ENCODE data around the gene MAP1LC3B.

DNA sequence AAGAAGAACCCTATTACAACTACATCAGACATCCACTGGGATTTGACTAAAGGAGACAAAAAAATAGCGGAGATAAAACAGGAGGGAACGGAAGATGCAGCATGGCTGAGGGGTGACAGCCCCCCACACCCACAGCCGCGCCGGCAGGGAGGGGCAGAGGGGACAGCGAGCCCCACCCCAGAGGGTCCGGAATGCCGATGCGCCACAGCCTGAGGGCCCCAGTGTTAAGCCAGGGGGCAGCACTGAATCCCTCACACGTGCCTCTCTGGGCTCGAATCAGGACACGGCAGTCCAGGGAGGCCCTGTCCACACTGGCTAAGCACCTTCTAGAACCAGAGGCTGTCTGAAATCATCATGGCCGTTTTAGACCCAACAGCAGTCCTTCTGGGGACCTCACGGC lies 18.8 kb downstream of the MAP1LC3B start:
- TF ChIP-seq EZH2 (IDR thresholded peaks at IDR 0.05; ENCODE audit: borderline replicate concordance), result no peak
- TF ChIP-seq, protein P1, sequence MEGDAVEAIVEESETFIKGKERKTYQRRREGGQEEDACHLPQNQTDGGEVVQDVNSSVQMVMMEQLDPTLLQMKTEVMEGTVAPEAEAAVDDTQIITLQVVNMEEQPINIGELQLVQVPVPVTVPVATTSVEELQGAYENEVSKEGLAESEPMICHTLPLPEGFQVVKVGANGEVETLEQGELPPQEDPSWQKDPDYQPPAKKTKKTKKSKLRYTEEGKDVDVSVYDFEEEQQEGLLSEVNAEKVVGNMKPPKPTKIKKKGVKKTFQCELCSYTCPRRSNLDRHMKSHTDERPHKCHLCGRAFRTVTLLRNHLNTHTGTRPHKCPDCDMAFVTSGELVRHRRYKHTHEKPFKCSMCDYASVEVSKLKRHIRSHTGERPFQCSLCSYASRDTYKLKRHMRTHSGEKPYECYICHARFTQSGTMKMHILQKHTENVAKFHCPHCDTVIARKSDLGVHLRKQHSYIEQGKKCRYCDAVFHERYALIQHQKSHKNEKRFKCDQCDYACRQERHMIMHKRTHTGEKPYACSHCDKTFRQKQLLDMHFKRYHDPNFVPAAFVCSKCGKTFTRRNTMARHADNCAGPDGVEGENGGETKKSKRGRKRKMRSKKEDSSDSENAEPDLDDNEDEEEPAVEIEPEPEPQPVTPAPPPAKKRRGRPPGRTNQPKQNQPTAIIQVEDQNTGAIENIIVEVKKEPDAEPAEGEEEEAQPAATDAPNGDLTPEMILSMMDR (IDR thresholded peaks at IDR 0.05; ENCODE audit: poor library complexity), result no peak
